Suprapubic skin (tissue), 4 donors: ENCODE measurements around the gene PAQR8. TPM values are rescaled to one million over a fixed set of nuclear protein-coding genes. Genes with fewer than 3 reads are reported as not detected.
A peak's percentile ranks its signal among the peaks of the same experiment; 100 is the strongest.

Source experiments
- DNase-seq, 2 donors: peaks; one replicate each; pipeline ENCODE4 v3.0.0-alpha.2; 2019; ENCODE audit warnings: low spot score in 2 of 2
- H3K27ac ChIP-seq: fragments of 200-600 bp; sonication (generic); one replicate; pipeline ENCODE4 v1.5.1; 2019
- H3K27me3 ChIP-seq: fragments of 200-600 bp; sonication (generic); one replicate; pipeline ENCODE4 v1.5.1; 2019
- H3K36me3 ChIP-seq: fragments of 200-600 bp; sonication (generic); one replicate; pipeline ENCODE4 v1.5.1; 2019
- H3K4me1 ChIP-seq: fragments of 200-600 bp; sonication (generic); one replicate; pipeline ENCODE4 v1.5.1; 2019
- H3K4me3 ChIP-seq: fragments of 200-600 bp; sonication (generic); one replicate; pipeline ENCODE4 v1.5.1; 2019; ENCODE audit warnings: mild to moderate bottlenecking
- H3K9me3 ChIP-seq: fragments of 200-600 bp; sonication (generic); one replicate; pipeline ENCODE4 v1.5.1; 2019
- CTCF ChIP-seq, 2 donors: fragments of 200-600 bp in 1 of 2; fragments of 450-650 bp in 1 of 2; sonication (generic) in 1 of 2; IDR thresholded peaks; one replicate each; pipeline ENCODE4 v1.5.1; 2016 to 2019; ENCODE audit warnings: antibody characterized with exemption in 2 of 2, mild to moderate bottlenecking in 1 of 2, moderate library complexity in 1 of 2
- EP300 ChIP-seq: sonication (generic); formaldehyde crosslinking; IDR thresholded peaks from one replicate; pipeline ENCODE4 v1.6.1; 2017; ENCODE audit warnings: antibody characterized with exemption
- POLR2A ChIP-seq, 2 donors: fragments of 450-650 bp; IDR thresholded peaks; one replicate each; pipeline ENCODE4 v1.6.1; 2017; ENCODE audit warnings: antibody characterized with exemption in 2 of 2, mild to moderate bottlenecking in 2 of 2, moderate library complexity in 2 of 2
- POLR2AphosphoS5 ChIP-seq, 3 donors: sonication (generic); formaldehyde crosslinking; IDR thresholded peaks; one replicate each; pipeline ENCODE4 v1.6.1; 2017; ENCODE audit warnings: antibody characterized with exemption in 3 of 3
- WGBS: methylation state at CpG from one replicate; pipeline ENCODE4 v1.1.5; 2018; 5-methylcytosine and 5-hydroxymethylcytosine counted together
- total RNA-seq, 4 donors: library from RNA; depleted of rRNA; stranded (reverse); fragments of >200 nt; gene quantifications; one replicate each; pipeline ENCODE4 v1.1.0, GENCODE V29; 2016

PAQR8 gene
- total RNA-seq, 4 donors from 2014 or later, result 2.2 to 6.5 (median 2.8) TPM

- no peaks in the 10 kb centered on the region for H3K9me3 ChIP-seq
- 92% methylated on average over 3 of the region's 3 CpGs for WGBS
- H3K36me3 ChIP-seq, result no peaks in the 10 kb centered on the region
- TF ChIP-seq CTCF (IDR thresholded peaks at IDR 0.05), result no peak
- no peak for TF ChIP-seq POLR2A (IDR thresholded peaks at IDR 0.05)
- TF ChIP-seq POLR2AphosphoS5 (IDR thresholded peaks at IDR 0.05), result no peak
- no peak for TF ChIP-seq EP300
- H3K4me1 ChIP-seq, result peaks cover 25% of the 10 kb centered on the region
- H3K27ac ChIP-seq, result no peak overlapping the region
- no peak overlapping the region for H3K4me3 ChIP-seq
- H3K27me3 ChIP-seq, result peaks cover 6% of the 10 kb centered on the region
- no peak for DNase-seq
Observed at GRCh38 chr6:52360028-52360427, 1.9 kb upstream of the PAQR8 start.

- H3K27ac ChIP-seq, result no peak overlapping the region
- H3K9me3 ChIP-seq, result no peaks in the 10 kb centered on the region
- H3K36me3 ChIP-seq, result no peaks in the 10 kb centered on the region
- DNase-seq, result no peak
- H3K27me3 ChIP-seq, result peaks cover 6% of the 10 kb centered on the region
- WGBS, result 87% methylated on average over 11 of the region's 11 CpGs
- TF ChIP-seq CTCF (IDR thresholded peaks at IDR 0.05) (no peak), POLR2A (IDR thresholded peaks at IDR 0.05) (no peak), POLR2AphosphoS5 (IDR thresholded peaks at IDR 0.05) (no peak), EP300 (no peak)
- peak overlapping the region; percentile 58 for H3K4me3 ChIP-seq
- H3K4me1 ChIP-seq, result peaks cover 25% of the 10 kb centered on the region
Observed at GRCh38 chr6:52360601-52361413, 1.1 kb upstream of the PAQR8 start.

- H3K4me3 ChIP-seq, result peak overlapping the region; percentile 58
- H3K4me1 ChIP-seq, result peaks cover 25% of the 10 kb centered on the region
- WGBS, result 21% methylated on average over 18 of the region's 18 CpGs
- no peaks in the 10 kb centered on the region for H3K36me3 ChIP-seq
- H3K27me3 ChIP-seq, result peaks cover 6% of the 10 kb centered on the region
- TF ChIP-seq POLR2A (IDR thresholded peaks at IDR 0.05), result no peak
- TF ChIP-seq CTCF (IDR thresholded peaks at IDR 0.05), result no peak
- TF ChIP-seq EP300, result no peak
- TF ChIP-seq POLR2AphosphoS5 (IDR thresholded peaks at IDR 0.05), result no peak
- H3K9me3 ChIP-seq, result no peaks in the 10 kb centered on the region
- H3K27ac ChIP-seq, result peak overlapping the region; percentile 18
- DNase-seq, result peak in 1 of 2 donors; percentile 65
Observed at GRCh38 chr6:52361414-52361944, 472 bp upstream of the PAQR8 start.

GRCh38 chr6:52362443-52363227, 684 bp downstream of the PAQR8 start:
- 4% methylated on average over 46 of the region's 57 CpGs for WGBS
- peaks cover 6% of the 10 kb centered on the region for H3K27me3 ChIP-seq
- DNase-seq, result peak; percentile 75 to 79
- H3K4me3 ChIP-seq, result peak overlapping the region; percentile 58
- TF ChIP-seq CTCF (IDR thresholded peaks at IDR 0.05), result no peak
- no peak for TF ChIP-seq EP300
- no peak for TF ChIP-seq POLR2AphosphoS5 (IDR thresholded peaks at IDR 0.05)
- TF ChIP-seq POLR2A (IDR thresholded peaks at IDR 0.05), result no peak
- no peaks in the 10 kb centered on the region for H3K36me3 ChIP-seq
- H3K9me3 ChIP-seq, result no peaks in the 10 kb centered on the region
- H3K27ac ChIP-seq, result peak overlapping the region; percentile 18
- H3K4me1 ChIP-seq, result peaks cover 25% of the 10 kb centered on the region
